Measurements from ENCODE around the gene C14orf93. TPM values are rescaled to one million over a fixed set of nuclear protein-coding genes. Genes with fewer than 3 reads are reported as not detected.

The C14orf93 gene
- total RNA-seq, 1 experiment from 2014 or later: 8.2 TPM

DNA sequence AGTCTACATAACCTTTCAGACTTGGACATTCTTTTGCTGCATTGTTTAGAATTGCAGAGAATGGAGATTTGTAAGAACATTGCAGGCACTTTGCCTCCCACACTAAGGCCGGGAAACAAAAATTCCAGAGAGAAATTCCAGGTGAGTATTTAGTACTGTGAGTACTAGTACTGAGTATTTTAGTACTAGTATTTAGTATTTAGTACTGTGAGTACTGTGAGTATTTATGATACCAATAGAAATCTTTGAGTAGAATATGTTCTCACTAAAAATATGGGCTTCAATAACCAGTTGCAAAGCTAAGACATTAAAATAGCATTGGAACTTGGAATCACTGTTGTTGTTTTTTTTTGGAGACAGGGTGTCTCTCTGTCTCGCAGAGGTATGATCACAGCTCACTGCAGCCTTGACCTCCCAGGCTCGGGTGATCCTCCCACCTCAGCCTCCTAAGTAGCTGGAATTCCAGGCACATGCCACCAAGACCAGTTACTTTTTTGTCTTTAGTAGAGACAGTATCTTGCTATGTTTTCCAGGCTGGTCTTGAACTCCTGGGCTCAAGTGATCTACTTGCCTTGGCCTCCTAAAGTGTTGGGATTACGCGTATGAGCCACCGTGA is 47.8 kb downstream of the C14orf93 start:
- H3K4ac ChIP-seq (ENCODE audit: low read depth, low read length): no peak overlapping the region
- H2AFZ ChIP-seq (ENCODE audit: low read length): no peak overlapping the region
- no peaks in the 10 kb centered on the region for H4K20me1 ChIP-seq (ENCODE audit: control insufficient read depth, insufficient read depth, insufficient read length)
- no peaks in the 10 kb centered on the region for H3K23me2 ChIP-seq (ENCODE audit: insufficient read length, low read depth, low read length, poor library complexity, severe bottlenecking)
- H3K4me2 ChIP-seq (ENCODE audit: insufficient read depth, insufficient read length, low read length): no peak overlapping the region
- no peak overlapping the region for H2BK12ac ChIP-seq (ENCODE audit: insufficient read length, low read depth, low read length)
- H3K9ac ChIP-seq (ENCODE audit: extremely low read depth, insufficient read length, low read length): no peak overlapping the region
- Mint-ChIP-seq H3K4me3 (no peak overlapping the region), H3K27ac (no peak overlapping the region), H3K4me1 (peaks cover 0 to 2% of the 10 kb centered on the region in 2 experiments; a peak in 1 of 4 replicates), H3K36me3 (ENCODE audit: insufficient read depth in 1 of 3, low read depth in 3 of 3) (0 out of 7 replicates have a peak, but pooled peaks cover 0 to 2% (median 0%) of the 10 kb centered on the region in 3 experiments), H3K9me3 (0 out of 5 replicates have a peak, but pooled peaks cover 0 to 2% of the 10 kb centered on the region in 2 experiments), H3K27me3 (ENCODE audit: low read depth) (peaks cover 3% of the 10 kb centered on the region; the same call in 1 of the 2 replicates)
- WGBS (ENCODE audit: extremely low coverage, insufficient read length, low lambda C conversion rate): no CpG with 5 or more reads among the region's 6 CpGs
- no peaks in the 10 kb centered on the region for H3K79me1 ChIP-seq (ENCODE audit: insufficient read depth, low read depth, low read length, poor library complexity, severe bottlenecking)
- H3K23ac ChIP-seq (ENCODE audit: insufficient read length, low read depth, low read length): no peak overlapping the region
- H4K5ac ChIP-seq (ENCODE audit: insufficient read length, low read depth, low read length): no peak overlapping the region
- no peaks in the 10 kb centered on the region for H3K79me2 ChIP-seq (ENCODE audit: insufficient read depth, low read length)
- H3K27me3 ChIP-seq (ENCODE audit: insufficient read depth, low read length): no peaks in the 10 kb centered on the region
- no peak for DNase-seq
- H3T11ph ChIP-seq (ENCODE audit: low read length): no peak overlapping the region
- TF ChIP-seq, protein P1, sequence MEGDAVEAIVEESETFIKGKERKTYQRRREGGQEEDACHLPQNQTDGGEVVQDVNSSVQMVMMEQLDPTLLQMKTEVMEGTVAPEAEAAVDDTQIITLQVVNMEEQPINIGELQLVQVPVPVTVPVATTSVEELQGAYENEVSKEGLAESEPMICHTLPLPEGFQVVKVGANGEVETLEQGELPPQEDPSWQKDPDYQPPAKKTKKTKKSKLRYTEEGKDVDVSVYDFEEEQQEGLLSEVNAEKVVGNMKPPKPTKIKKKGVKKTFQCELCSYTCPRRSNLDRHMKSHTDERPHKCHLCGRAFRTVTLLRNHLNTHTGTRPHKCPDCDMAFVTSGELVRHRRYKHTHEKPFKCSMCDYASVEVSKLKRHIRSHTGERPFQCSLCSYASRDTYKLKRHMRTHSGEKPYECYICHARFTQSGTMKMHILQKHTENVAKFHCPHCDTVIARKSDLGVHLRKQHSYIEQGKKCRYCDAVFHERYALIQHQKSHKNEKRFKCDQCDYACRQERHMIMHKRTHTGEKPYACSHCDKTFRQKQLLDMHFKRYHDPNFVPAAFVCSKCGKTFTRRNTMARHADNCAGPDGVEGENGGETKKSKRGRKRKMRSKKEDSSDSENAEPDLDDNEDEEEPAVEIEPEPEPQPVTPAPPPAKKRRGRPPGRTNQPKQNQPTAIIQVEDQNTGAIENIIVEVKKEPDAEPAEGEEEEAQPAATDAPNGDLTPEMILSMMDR (conservative IDR thresholded peaks at IDR 0.05): no peak
- no peak overlapping the region for H4K8ac ChIP-seq (replicated peaks; ENCODE audit: insufficient read length, low read depth, low read length)
- H2AK5ac ChIP-seq (ENCODE audit: insufficient read length, low read length): no peak overlapping the region
- H2BK15ac ChIP-seq (ENCODE audit: low read depth, low read length): no peak overlapping the region
- no peak overlapping the region for H2BK5ac ChIP-seq (ENCODE audit: insufficient read length, low read length)
- H3K27ac ChIP-seq (ENCODE audit: insufficient read length, low read depth, low read length): no peak overlapping the region
- H3K14ac ChIP-seq (ENCODE audit: insufficient read depth, low read length): no peak overlapping the region
- H4K91ac ChIP-seq (ENCODE audit: insufficient read length, low read depth, low read length): no peak overlapping the region
- no peaks in the 10 kb centered on the region for H3K4me1 ChIP-seq (ENCODE audit: insufficient read depth, low read length)
- no peaks in the 10 kb centered on the region for H3K9me3 ChIP-seq (ENCODE audit: control insufficient read depth, low read depth, low read length)
- H3K18ac ChIP-seq (ENCODE audit: insufficient read length, low read depth, low read length): no peak overlapping the region
- no peak overlapping the region for H3K56ac ChIP-seq (ENCODE audit: insufficient read length, low read depth, low read length)
- no peak overlapping the region for H2BK20ac ChIP-seq (ENCODE audit: low read depth, low read length, poor library complexity, severe bottlenecking)
- no peak overlapping the region for H2BK120ac ChIP-seq (ENCODE audit: low read depth, low read length, poor library complexity, severe bottlenecking)

All from H9 (cell line).